GM12878 (cell line): ENCODE data around the gene SUPT4H1. TPM values are rescaled to one million over a fixed set of nuclear protein-coding genes. Genes with fewer than 3 reads are reported as not detected.
A peak's percentile ranks its signal among the peaks of the same experiment; 100 is the strongest.
"Not testable (repeated sequence)": the region's sequence is repeated elsewhere in the genome, so short reads cannot be mapped to it uniquely, and the experiment has no call there.

ENCODE experiments used
- ATAC-seq: fragments of 200-7000 bp; cut with Tn5 transposase; 3 replicates; pipeline ENCODE4 v1.9.1; 2020; ENCODE audit warnings: mild to moderate bottlenecking, moderate library complexity
- BruUV-seq: library from RNA; stranded (reverse); fragments of 400-500 nt; replicated peaks from 2 replicates; lab custom pipeline; 2021; lab: Mats Ljungman, UMichigan
- CTCF ChIA-PET: fragments of 300-600 bp; sonication (Branson Sonifier 250); formaldehyde crosslinking; extraction: SDS; loops from one replicate; lab custom pipeline; 2021; ENCODE audit warnings: inconsistent platforms; lab: Yijun Ruan, JAX
- POLR2A ChIA-PET: fragments of 350-600 bp; formaldehyde crosslinking; extraction: SDS; loops from one replicate; lab custom pipeline; 2021; ENCODE audit warnings: inconsistent platforms; lab: Charles Lee
- RAD21 ChIA-PET: fragments of 300-600 bp; sonication (Branson Sonifier 250); formaldehyde crosslinking; loops from one replicate; lab custom pipeline; 2023; ENCODE audit warnings: antibody characterized with exemption; ENCODE audit not compliant: unreplicated experiment; lab: Charles Lee
- SMC1A ChIA-PET: fragments of 300-600 bp; sonication (Branson Sonifier 250); formaldehyde crosslinking; loops from one replicate; lab custom pipeline; 2023; ENCODE audit not compliant: unreplicated experiment, uncharacterized antibody; lab: Charles Lee
- DNase-seq: peaks from one replicate; pipeline ENCODE4 v3.0.0-alpha.2; 2011; ENCODE audit warnings: low read depth, low spot score
- FAIRE-seq: peaks from 3 replicates; lab custom pipeline; 2011; peaks lifted over from hg19 to GRCh38; lab: Jason Lieb, UNC
- H2AFZ ChIP-seq: 2 replicates; pipeline ENCODE4 v1.6.0; 2011; ENCODE audit warnings: low read depth, low read length, control low read depth; ENCODE audit not compliant: control insufficient read depth
- H3K27ac ChIP-seq: 2 replicates; pipeline ENCODE4 v1.5.1; 2011; ENCODE audit warnings: control low read depth; ENCODE audit not compliant: control insufficient read depth, insufficient read depth
- H3K27me3 ChIP-seq, 2 experiments: replicated peaks in 1 of 2; 2 replicates each; pipeline versions ENCODE4 v1.6.0 to v1.6.1; 2011; ENCODE audit warnings: low read length in 1 of 2; ENCODE audit not compliant: control insufficient read depth in 2 of 2, insufficient read depth in 2 of 2
- H3K36me3 ChIP-seq, 2 experiments: 2 replicates each; pipeline ENCODE4 v1.5.1; 2011; ENCODE audit warnings: low read length in 1 of 2; ENCODE audit not compliant: control insufficient read depth in 2 of 2, insufficient read depth in 2 of 2
- H3K4me1 ChIP-seq: 2 replicates; pipeline ENCODE4 v1.6.1; 2011; ENCODE audit warnings: mild to moderate bottlenecking, low read length, moderate library complexity, mixed read lengths; ENCODE audit not compliant: control insufficient read depth, insufficient read depth
- H3K4me2 ChIP-seq: 2 replicates; pipeline ENCODE4 v1.6.0; 2011; ENCODE audit warnings: control low read depth; ENCODE audit not compliant: control insufficient read depth, insufficient read depth
- H3K4me3 ChIP-seq: fragments of 200-600 bp; sonication (generic); 2 replicates; pipeline ENCODE4 v1.5.1; 2016
- H3K79me2 ChIP-seq: 2 replicates; pipeline ENCODE4 v1.6.0; 2011; ENCODE audit warnings: low read length; ENCODE audit not compliant: control insufficient read depth, insufficient read depth
- H3K9ac ChIP-seq: 2 replicates; pipeline ENCODE4 v1.8.0; 2011; ENCODE audit warnings: low read length, control low read depth, mixed read lengths; ENCODE audit not compliant: control insufficient read depth, insufficient read depth
- H3K9me3 ChIP-seq: replicated peaks from 3 replicates; pipeline ENCODE4 v1.5.1; 2011; ENCODE audit warnings: mild to moderate bottlenecking, low read length; ENCODE audit not compliant: control insufficient read depth, insufficient read depth
- H4K20me1 ChIP-seq: 2 replicates; pipeline ENCODE4 v1.6.0; 2011; ENCODE audit not compliant: control insufficient read depth, insufficient read depth
- CHD2 ChIP-seq: IDR thresholded peaks from 2 replicates; pipeline ENCODE4 v1.6.1; 2011; ENCODE audit warnings: low read depth, low read length, improper control_type of control experiment, borderline replicate concordance
- ETV6 ChIP-seq, 2 experiments: fragments of 450-650 bp in 1 of 2; IDR thresholded peaks in 1 of 2; conservative IDR thresholded peaks in 1 of 2; 2 replicates each; pipeline ENCODE4 v1.6.1; 2014; ENCODE audit warnings: antibody characterized with exemption in 1 of 2, borderline replicate concordance in 1 of 2, low read depth in 1 of 2, mild to moderate bottlenecking in 1 of 2, moderate library complexity in 1 of 2
- MAX ChIP-seq: IDR thresholded peaks from 2 replicates; pipeline ENCODE4 v1.6.1; 2012; ENCODE audit warnings: low read depth, low read length, improper control_type of control experiment
- NBN ChIP-seq: fragments of 450-650 bp; IDR thresholded peaks from 2 replicates; pipeline ENCODE4 v1.6.1; 2016
- NFIC ChIP-seq: IDR thresholded peaks from 2 replicates; pipeline ENCODE4 v1.6.1; 2012; ENCODE audit warnings: low read depth, mild to moderate bottlenecking, inconsistent platforms, low read length, moderate library complexity
- NR2C2 ChIP-seq: IDR thresholded peaks from 2 replicates; pipeline ENCODE4 v1.6.1; 2011; ENCODE audit warnings: borderline replicate concordance, low read depth; ENCODE audit not compliant: control insufficient read depth, insufficient read length
- RAD51 ChIP-seq: fragments of 450-650 bp; IDR thresholded peaks from 2 replicates; pipeline ENCODE4 v1.6.1; 2016; ENCODE audit warnings: moderate library complexity, mild to moderate bottlenecking, inconsistent platforms
- SMAD1 ChIP-seq: fragments of 450-650 bp; IDR thresholded peaks from 2 replicates; pipeline ENCODE4 v1.6.1; 2018; ENCODE audit warnings: mild to moderate bottlenecking, low read depth; ENCODE audit not compliant: partially characterized antibody
- TAF1 ChIP-seq: IDR thresholded peaks from 2 replicates; pipeline ENCODE4 v1.6.1; 2011; ENCODE audit warnings: mild to moderate bottlenecking, low read depth, low read length, borderline replicate concordance
- WGBS: methylation state at CpG from one replicate; pipeline ENCODE4 v1.1.6; 2016; ENCODE audit warnings: low lambda C conversion rate; ENCODE audit not compliant: insufficient replicate concordance, insufficient coverage; ENCODE audit errors: missing lambda C conversion rate; 5-methylcytosine and 5-hydroxymethylcytosine counted together
- in situ Hi-C: fragments of 300-500 bp; cut with MboI; formaldehyde crosslinking; loops from 9 replicates; pipeline ENCODE4 v1.14.3; 2018; ENCODE audit warnings: mixed read lengths
- intact Hi-C: fragments of 100-400 bp; cut with micrococcal nuclease; formaldehyde crosslinking; loops from one replicate; pipeline ENCODE4 v1.14.2; 2022; ENCODE audit not compliant: unreplicated experiment
- polyA plus RNA-seq, 11 experiments: library from polyadenylated mRNA; depleted of rRNA in 4 of 11; unstranded in 6 of 11; stranded (reverse) in 5 of 11; fragments of >200 nt; fragmentation: Nextera tagmentation in 4 of 11; fragmentation: Illumina TruSeq in 1 of 11; extraction: Ambion mirVana in 4 of 11; extraction: Trizol in 1 of 11; gene quantifications; 1 replicate in 1 of 11; 2 replicates in 10 of 11; pipeline versions ENCODE4 v1.2.1 to v1.2.3, GENCODE V29; 2011 to 2016; ENCODE audit warnings: inconsistent platforms in 2 of 11, missing spikeins in 2 of 11, low read depth in 1 of 11
- total RNA-seq, 4 experiments: library from RNA; depleted of rRNA in 3 of 4; stranded (reverse); fragments of >200 nt in 3 of 4; fragmentation: Illumina TruSeq in 1 of 4; extraction: Trizol in 1 of 4; gene quantifications; 2 replicates each; pipeline versions ENCODE4 v1.2.1 to v1.2.3, GENCODE V29; 2013 to 2021

Gene SUPT4H1
- total and polyA plus RNA-seq, 10 of the 15 experiments (the other 5 are each of a cell fraction or from before 2014, with no cell fraction given), result 83.8 to 293 (median 128) TPM

- in situ Hi-C loops, FAIRE-seq, BruUV-seq, H4K20me1 ChIP-seq, H3K9me3 ChIP-seq, H2AFZ ChIP-seq, DNase-seq, H3K27me3 ChIP-seq, ATAC-seq: not testable (repeated sequence)
- intact Hi-C loops, result loop anchor here (5.0 kb wide), 1 partner anchor 176 kb away; no protein-coding TSS in a partner anchor
- ChIA-PET POLR2A (interaction anchor here (2.1 to 18.5 kb wide), 5 partner anchors 7 to 75 kb away, joined by 5 to 373 read pairs (median 77); partner anchors contain the start of genes RNF43, SUPT4H1 and TSPOAP1), SMC1A (interaction anchor here (0.9 to 10.3 kb wide), 8 partner anchors 7 to 108 kb away, joined by 3 to 249 read pairs (median 9); partner anchors contain the start of genes RNF43 and SUPT4H1), CTCF (interaction anchor here (0.6 to 6.7 kb wide), 7 partner anchors 9 to 793 kb away, joined by 3 to 163 read pairs (median 9); partner anchors contain the start of genes RNF43 and SUPT4H1), RAD21 (interaction anchor here (0.7 to 18.1 kb wide), 6 partner anchors 9 to 105 kb away, joined by 3 to 323 read pairs (median 72); partner anchors contain the start of genes RNF43 and SUPT4H1)
- peak overlapping the region; percentile 92 for H3K4me2 ChIP-seq
- peak overlapping the region; percentile 99 for H3K9ac ChIP-seq
- peaks cover 63% of the 10 kb centered on the region for H3K4me1 ChIP-seq
- 74% methylated on average over 11 of the region's 11 CpGs for WGBS
- H3K4me3 ChIP-seq, result peak overlapping the region; percentile 81
- H3K27ac ChIP-seq, result peak overlapping the region; percentile 100
- peaks cover 7 to 13% of the 10 kb centered on the region in 2 experiments for H3K36me3 ChIP-seq
- peaks cover 93% of the 10 kb centered on the region for H3K79me2 ChIP-seq
Observed at GRCh38 chr17:58341136-58341860, 10.7 kb downstream of the SUPT4H1 start.

- no peaks in the 10 kb centered on the region for H3K27me3 ChIP-seq
- peak overlapping the region; percentile 100 for H3K27ac ChIP-seq
- H3K4me1 ChIP-seq, result peaks cover 65% of the 10 kb centered on the region
- H3K79me2 ChIP-seq, result peaks cover 93% of the 10 kb centered on the region
- H3K4me2 ChIP-seq, result peak overlapping the region; percentile 92
- H4K20me1 ChIP-seq, result no peaks in the 10 kb centered on the region
- peak overlapping the region; percentile 81 for H3K4me3 ChIP-seq
- no peaks in the 10 kb centered on the region for H3K9me3 ChIP-seq
- DNase-seq (no peak), ATAC-seq (no peak), FAIRE-seq (no peak)
- ChIA-PET POLR2A (interaction anchor here (0.5 to 18.5 kb wide), 10 partner anchors 6 to 1021 kb away, joined by 3 to 373 read pairs (median 4); partner anchors contain the start of genes RNF43, SUPT4H1 and TSPOAP1), RAD21 (interaction anchor here (0.5 to 18.1 kb wide), 10 partner anchors 8 to 175 kb away, joined by 3 to 323 read pairs (median 16); partner anchors contain the start of genes RNF43, SUPT4H1 and TSPOAP1), CTCF (interaction anchor here (0.6 to 6.4 kb wide), 6 partner anchors 8 to 792 kb away, joined by 3 to 102 read pairs (median 8); partner anchors contain the start of genes RNF43 and SUPT4H1), SMC1A (interaction anchor here (0.9 to 10.3 kb wide), 9 partner anchors 6 to 108 kb away, joined by 3 to 249 read pairs (median 6); partner anchors contain the start of genes RNF43 and SUPT4H1)
- in situ Hi-C loops, result no loop called here
- H2AFZ ChIP-seq, result no peak overlapping the region
- BruUV-seq, result no TSS peak
- H3K9ac ChIP-seq, result peak overlapping the region; percentile 99
- 27% methylated on average over 5 of the region's 5 CpGs for WGBS
- peaks cover 0 to 5% of the 10 kb centered on the region in 2 experiments; a peak in 2 of 4 replicates for H3K36me3 ChIP-seq
- intact Hi-C loops, result loop anchor here (5.0 kb wide), 1 partner anchor 177 kb away; no protein-coding TSS in a partner anchor
- peak; percentile 34 for TF ChIP-seq SMAD1
- TF ChIP-seq RAD51, result 0 out of 2 replicates have a peak, but pooled peaks have one; percentile 36
- no peak for TF ChIP-seq MAX
- no peak for TF ChIP-seq ETV6 (conservative IDR thresholded peaks at IDR 0.05 in 1 of 2, IDR thresholded peaks at IDR 0.05 in 1 of 2; ENCODE audit: borderline replicate concordance in 1 of 2, low read depth in 1 of 2)
- TF ChIP-seq NR2C2, result no peak
- TF ChIP-seq NBN, result no peak
- TF ChIP-seq TAF1, result no peak
- no peak for TF ChIP-seq NFIC
- no peak for TF ChIP-seq CHD2
Observed at GRCh38 chr17:58340405-58340876, 11.6 kb downstream of the SUPT4H1 start.
